ENCODE data around the gene SUGP2.

DNA sequence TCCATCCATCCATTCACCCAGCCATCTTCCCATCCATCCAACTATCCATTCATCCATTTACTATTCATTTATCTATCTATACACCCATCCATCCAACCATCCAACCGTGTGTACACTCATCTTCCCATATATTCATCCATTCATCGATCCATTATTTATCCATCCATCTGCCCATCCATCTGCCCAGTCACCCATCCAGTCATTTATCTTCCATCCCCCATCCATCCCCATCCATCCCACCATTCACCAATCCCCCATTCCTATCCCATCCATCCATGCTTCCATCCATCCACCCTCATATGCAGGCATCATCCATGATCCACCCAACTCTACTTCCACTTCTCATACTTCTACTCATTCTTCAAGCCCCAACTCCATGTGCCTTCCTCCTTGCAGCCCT lies 78.3 kb downstream of the SUGP2 start:
- TF ChIP-seq, protein P1, sequence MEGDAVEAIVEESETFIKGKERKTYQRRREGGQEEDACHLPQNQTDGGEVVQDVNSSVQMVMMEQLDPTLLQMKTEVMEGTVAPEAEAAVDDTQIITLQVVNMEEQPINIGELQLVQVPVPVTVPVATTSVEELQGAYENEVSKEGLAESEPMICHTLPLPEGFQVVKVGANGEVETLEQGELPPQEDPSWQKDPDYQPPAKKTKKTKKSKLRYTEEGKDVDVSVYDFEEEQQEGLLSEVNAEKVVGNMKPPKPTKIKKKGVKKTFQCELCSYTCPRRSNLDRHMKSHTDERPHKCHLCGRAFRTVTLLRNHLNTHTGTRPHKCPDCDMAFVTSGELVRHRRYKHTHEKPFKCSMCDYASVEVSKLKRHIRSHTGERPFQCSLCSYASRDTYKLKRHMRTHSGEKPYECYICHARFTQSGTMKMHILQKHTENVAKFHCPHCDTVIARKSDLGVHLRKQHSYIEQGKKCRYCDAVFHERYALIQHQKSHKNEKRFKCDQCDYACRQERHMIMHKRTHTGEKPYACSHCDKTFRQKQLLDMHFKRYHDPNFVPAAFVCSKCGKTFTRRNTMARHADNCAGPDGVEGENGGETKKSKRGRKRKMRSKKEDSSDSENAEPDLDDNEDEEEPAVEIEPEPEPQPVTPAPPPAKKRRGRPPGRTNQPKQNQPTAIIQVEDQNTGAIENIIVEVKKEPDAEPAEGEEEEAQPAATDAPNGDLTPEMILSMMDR (IDR thresholded peaks at IDR 0.05), result no peak
- no peak for TF ChIP-seq POLR2A (IDR thresholded peaks at IDR 0.05)
